ENCODE results near the gene AXDND1.
A peak's percentile ranks its signal among the peaks of the same experiment; 100 is the strongest.
"Not testable (repeated sequence)": the region's sequence is repeated elsewhere in the genome, so short reads cannot be mapped to it uniquely, and the experiment has no call there.

Gene AXDND1

GRCh38 chr1:179372160-179372559, 6.4 kb downstream of the AXDND1 start:
- no peak for DNase-seq
- Mint-ChIP-seq H3K27me3 (ENCODE audit: low read depth, poor library complexity) (peaks cover 6% of the 10 kb centered on the region), H3K27ac (no peak overlapping the region), H3K9me3 (peaks cover 9% of the 10 kb centered on the region), H3K4me3 (no peak overlapping the region), H3K4me1 (no peaks in the 10 kb centered on the region), H3K36me3 (ENCODE audit: low read depth) (no peaks in the 10 kb centered on the region)
- no peak for TF ChIP-seq CTCF (IDR thresholded peaks at IDR 0.05)

- Mint-ChIP-seq H3K9me3 (peaks cover 9% of the 10 kb centered on the region), H3K27me3 (ENCODE audit: low read depth, poor library complexity) (no peaks in the 10 kb centered on the region), H3K27ac (peak overlapping the region; percentile 11), H3K36me3 (ENCODE audit: low read depth) (no peaks in the 10 kb centered on the region), H3K4me1 (no peaks in the 10 kb centered on the region), H3K4me3 (no peak overlapping the region)
- TF ChIP-seq CTCF (IDR thresholded peaks at IDR 0.05), result no peak
- DNase-seq, result no peak
Observed at GRCh38 chr1:179376223-179376622, 10.5 kb downstream of the AXDND1 start.

- Mint-ChIP-seq H3K27ac (no peak overlapping the region), H3K4me1 (no peaks in the 10 kb centered on the region), H3K4me3 (no peak overlapping the region), H3K9me3 (no peaks in the 10 kb centered on the region), H3K36me3 (ENCODE audit: low read depth) (peaks cover under 1% of the 10 kb centered on the region), H3K27me3 (ENCODE audit: low read depth, poor library complexity) (peaks cover 2% of the 10 kb centered on the region)
- no peak for TF ChIP-seq CTCF (IDR thresholded peaks at IDR 0.05)
- DNase-seq, result no peak
Observed at GRCh38 chr1:179380299-179380698, 14.5 kb downstream of the AXDND1 start.

- peaks cover 4% of the 10 kb centered on the region for H3K36me3 Mint-ChIP-seq (ENCODE audit: low read depth)
- TF ChIP-seq CTCF (IDR thresholded peaks at IDR 0.05), result no peak
- H3K4me1 Mint-ChIP-seq, result no peaks in the 10 kb centered on the region
- no peaks in the 10 kb centered on the region for H3K9me3 Mint-ChIP-seq
- DNase-seq, result no peak
- H3K4me3 Mint-ChIP-seq, result no peak overlapping the region
- H3K27ac Mint-ChIP-seq, result no peak overlapping the region
- H3K27me3 Mint-ChIP-seq (ENCODE audit: low read depth, poor library complexity), result peaks cover 2% of the 10 kb centered on the region
Observed at GRCh38 chr1:179384027-179384426, 18.3 kb downstream of the AXDND1 start.

GRCh38 chr1:179385510-179385909, 19.7 kb downstream of the AXDND1 start:
- TF ChIP-seq CTCF (IDR thresholded peaks at IDR 0.05), result no peak
- Mint-ChIP-seq H3K27me3 (ENCODE audit: low read depth, poor library complexity) (peaks cover 2% of the 10 kb centered on the region), H3K36me3 (ENCODE audit: low read depth) (peaks cover 4% of the 10 kb centered on the region), H3K27ac (no peak overlapping the region), H3K9me3 (no peaks in the 10 kb centered on the region), H3K4me1 (no peaks in the 10 kb centered on the region), H3K4me3 (no peak overlapping the region)
- DNase-seq, result no peak

- H3K27me3 Mint-ChIP-seq (ENCODE audit: low read depth, poor library complexity), result no peaks in the 10 kb centered on the region
- no peaks in the 10 kb centered on the region for H3K4me1 Mint-ChIP-seq
- peaks cover 23% of the 10 kb centered on the region for H3K36me3 Mint-ChIP-seq (ENCODE audit: low read depth)
- no peak overlapping the region for H3K27ac Mint-ChIP-seq
- TF ChIP-seq CTCF (IDR thresholded peaks at IDR 0.05), result no peak
- no peak for DNase-seq
- peaks cover 24% of the 10 kb centered on the region for H3K9me3 Mint-ChIP-seq
- no peak overlapping the region for H3K4me3 Mint-ChIP-seq
Observed at GRCh38 chr1:179393721-179394120, 27.9 kb downstream of the AXDND1 start.

- not testable (repeated sequence) for H3K36me3 Mint-ChIP-seq (ENCODE audit: low read depth); H3K27ac Mint-ChIP-seq; H3K27me3 Mint-ChIP-seq (ENCODE audit: low read depth, poor library complexity); DNase-seq; H3K4me1 Mint-ChIP-seq; H3K4me3 Mint-ChIP-seq; H3K9me3 Mint-ChIP-seq
Observed at GRCh38 chr1:179399399-179399798, 33.6 kb downstream of the AXDND1 start.

GRCh38 chr1:179417760-179418159, 52.0 kb downstream of the AXDND1 start:
- H3K27ac Mint-ChIP-seq; H3K4me3 Mint-ChIP-seq; DNase-seq; H3K27me3 Mint-ChIP-seq (ENCODE audit: low read depth, poor library complexity); H3K4me1 Mint-ChIP-seq: not testable (repeated sequence)
- Mint-ChIP-seq H3K9me3 (peaks cover 52% of the 10 kb centered on the region), H3K36me3 (ENCODE audit: low read depth) (peaks cover 19% of the 10 kb centered on the region)

GRCh38 chr1:179418706-179419105, 52.9 kb downstream of the AXDND1 start:
- not testable (repeated sequence) for H3K4me3 Mint-ChIP-seq; H3K27ac Mint-ChIP-seq; H3K4me1 Mint-ChIP-seq; DNase-seq; H3K27me3 Mint-ChIP-seq (ENCODE audit: low read depth, poor library complexity)
- peaks cover 28% of the 10 kb centered on the region for H3K36me3 Mint-ChIP-seq (ENCODE audit: low read depth)
- peaks cover 57% of the 10 kb centered on the region for H3K9me3 Mint-ChIP-seq
